Measurements from ENCODE around the gene ACSS2.

ACSS2 gene

GRCh38 chr20:34968042-34968775 lies 91.8 kb downstream of the ACSS2 start:
- TF ChIP-seq, protein P1, sequence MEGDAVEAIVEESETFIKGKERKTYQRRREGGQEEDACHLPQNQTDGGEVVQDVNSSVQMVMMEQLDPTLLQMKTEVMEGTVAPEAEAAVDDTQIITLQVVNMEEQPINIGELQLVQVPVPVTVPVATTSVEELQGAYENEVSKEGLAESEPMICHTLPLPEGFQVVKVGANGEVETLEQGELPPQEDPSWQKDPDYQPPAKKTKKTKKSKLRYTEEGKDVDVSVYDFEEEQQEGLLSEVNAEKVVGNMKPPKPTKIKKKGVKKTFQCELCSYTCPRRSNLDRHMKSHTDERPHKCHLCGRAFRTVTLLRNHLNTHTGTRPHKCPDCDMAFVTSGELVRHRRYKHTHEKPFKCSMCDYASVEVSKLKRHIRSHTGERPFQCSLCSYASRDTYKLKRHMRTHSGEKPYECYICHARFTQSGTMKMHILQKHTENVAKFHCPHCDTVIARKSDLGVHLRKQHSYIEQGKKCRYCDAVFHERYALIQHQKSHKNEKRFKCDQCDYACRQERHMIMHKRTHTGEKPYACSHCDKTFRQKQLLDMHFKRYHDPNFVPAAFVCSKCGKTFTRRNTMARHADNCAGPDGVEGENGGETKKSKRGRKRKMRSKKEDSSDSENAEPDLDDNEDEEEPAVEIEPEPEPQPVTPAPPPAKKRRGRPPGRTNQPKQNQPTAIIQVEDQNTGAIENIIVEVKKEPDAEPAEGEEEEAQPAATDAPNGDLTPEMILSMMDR (conservative IDR thresholded peaks at IDR 0.05; ENCODE audit: low read length) = no peak
- no peak for DNase-seq (ENCODE audit: low read depth)
- H3K4me3 ChIP-seq (ENCODE audit: low read length) = no peak overlapping the region

DNA sequence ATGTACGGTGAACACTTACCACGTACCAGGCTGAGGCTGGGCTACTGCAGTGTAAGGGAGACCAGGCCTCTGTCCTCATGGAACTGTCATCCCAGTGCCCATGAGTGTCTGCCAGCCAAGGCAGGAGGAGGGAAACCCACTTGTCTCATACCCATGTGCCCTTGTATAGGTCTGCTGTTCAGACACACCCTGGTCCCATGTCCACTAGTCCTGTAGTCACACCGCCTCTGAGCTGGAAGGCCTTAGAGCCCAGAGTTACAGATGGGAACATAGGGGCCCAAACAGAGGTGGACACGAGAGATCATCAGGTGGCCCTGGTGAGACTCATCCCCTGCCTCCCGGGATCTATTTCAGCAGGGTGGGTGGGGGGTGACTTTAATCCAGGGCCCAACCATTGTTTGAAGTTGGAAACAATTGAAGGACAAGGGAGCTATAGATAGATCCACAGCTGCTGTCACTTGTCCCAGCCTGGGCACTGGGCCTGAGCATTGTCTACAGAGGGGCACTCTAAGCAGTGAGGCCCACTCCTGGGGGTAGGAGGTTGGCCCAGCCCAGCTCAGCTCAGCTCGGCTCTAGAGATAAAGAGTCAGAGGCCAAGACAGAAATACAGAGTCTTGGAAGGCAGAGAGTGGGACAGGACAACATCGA lies 93.9 kb downstream of the ACSS2 start:
- no peak overlapping the region for H3K4me3 ChIP-seq (ENCODE audit: low read length)
- DNase-seq (ENCODE audit: low read depth) = no peak
- TF ChIP-seq, protein P1 (conservative IDR thresholded peaks at IDR 0.05; ENCODE audit: low read length) = no peak

DNA sequence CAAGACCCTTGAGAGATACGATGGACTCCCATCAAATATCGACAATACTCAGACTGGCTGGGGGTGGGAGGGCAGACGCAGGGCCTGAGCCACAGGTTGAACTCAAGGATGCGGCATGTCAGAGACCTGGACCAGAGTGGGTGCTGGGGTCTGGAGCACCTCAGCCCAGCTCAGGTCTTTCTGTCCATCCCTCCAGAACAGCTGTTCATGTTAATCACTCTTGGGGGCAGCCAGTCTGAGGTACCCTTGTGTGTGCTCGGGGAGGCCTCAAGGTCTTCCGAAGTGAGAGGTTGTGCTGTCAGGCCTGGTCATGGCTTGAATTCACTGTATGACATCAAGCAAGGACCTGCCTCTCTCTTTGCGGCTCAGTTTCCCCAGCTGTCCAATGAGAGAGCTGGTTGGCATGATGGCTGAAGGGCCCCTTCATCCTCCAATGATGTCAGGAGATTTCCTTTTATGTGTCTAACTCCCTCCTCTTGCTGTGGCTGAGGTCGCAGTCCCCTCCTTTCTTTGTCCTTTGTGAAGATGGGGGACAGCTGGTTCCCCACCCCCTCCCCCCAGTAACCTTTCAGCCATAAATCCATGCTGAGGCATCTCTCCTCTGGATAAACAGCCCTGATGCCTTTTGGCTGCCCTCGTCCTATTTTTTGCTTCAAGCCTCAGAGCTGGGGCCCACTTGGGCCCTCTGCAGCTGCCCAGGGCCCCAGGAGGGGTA lies 94.6 kb downstream of the ACSS2 start:
- TF ChIP-seq, protein P1 (conservative IDR thresholded peaks at IDR 0.05; ENCODE audit: low read length) = no peak
- H3K4me3 ChIP-seq (ENCODE audit: low read length) = no peak overlapping the region
- no peak for DNase-seq (ENCODE audit: low read depth)

- no peak overlapping the region for H3K4me3 ChIP-seq (ENCODE audit: low read length)
- TF ChIP-seq, protein P1 (conservative IDR thresholded peaks at IDR 0.05; ENCODE audit: low read length) = no peak
- no peak for DNase-seq (ENCODE audit: low read depth)
These were observed 95.3 kb downstream of the ACSS2 start for GRCh38 chr20:34971561-34972235.

- TF ChIP-seq, protein P1 (conservative IDR thresholded peaks at IDR 0.05; ENCODE audit: low read length) = no peak
- no peak for DNase-seq (ENCODE audit: low read depth)
- H3K4me3 ChIP-seq (ENCODE audit: low read length) = no peak overlapping the region
These were observed 97.8 kb downstream of the ACSS2 start for GRCh38 chr20:34974246-34974645.

- DNase-seq (ENCODE audit: low read depth) = no peak
- TF ChIP-seq, protein P1 (conservative IDR thresholded peaks at IDR 0.05; ENCODE audit: low read length) = no peak
- no peak overlapping the region for H3K4me3 ChIP-seq (ENCODE audit: low read length)
These were observed 99.9 kb downstream of the ACSS2 start for GRCh38 chr20:34976286-34976685.

Data from AG10803 (cell line).